GM18526 (cell line): ENCODE results near the gene IRX2.

Source experiments
- POLR2A ChIP-seq: IDR thresholded peaks from 3 replicates; pipeline ENCODE4 v1.6.1; 2011; ENCODE audit not compliant: insufficient read length; ENCODE audit errors: extremely low read depth

The IRX2 gene

GRCh38 chr5:2749514-2750025 is 1.9 kb downstream of the IRX2 start:
- no peak for TF ChIP-seq POLR2A

DNA sequence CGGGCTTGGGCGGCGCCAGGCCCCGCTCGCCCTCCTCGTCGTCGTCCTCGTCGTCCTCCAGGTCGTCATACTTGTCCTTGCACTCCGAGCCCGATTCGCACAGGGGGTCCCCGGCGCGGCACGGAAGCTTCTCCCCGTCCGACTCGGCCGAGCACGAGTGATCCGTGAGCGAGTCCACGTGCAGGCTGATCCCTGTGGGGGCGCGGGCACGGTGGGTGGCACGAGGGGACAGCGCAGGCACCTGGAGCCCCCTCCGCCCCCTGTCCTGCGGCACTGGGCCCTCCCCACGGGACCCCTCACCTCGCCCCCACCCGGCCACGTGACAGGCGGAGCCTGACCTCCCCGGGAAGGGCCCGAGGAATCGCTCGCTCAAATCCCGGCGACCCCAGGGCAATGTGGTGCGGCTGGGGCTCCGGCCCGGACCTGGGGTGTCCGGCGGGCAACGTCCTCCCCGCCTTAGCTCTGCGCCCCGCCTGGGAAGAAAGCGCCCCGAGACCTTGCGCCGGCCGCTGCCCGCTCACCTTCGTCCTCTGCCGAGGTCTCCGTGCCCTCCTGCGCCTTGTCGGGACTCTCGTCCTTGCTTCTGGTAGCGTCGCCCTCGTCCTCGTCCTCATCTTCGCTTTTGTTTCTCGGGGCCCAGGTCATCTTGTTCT is 2.5 kb downstream of the IRX2 start:
- TF ChIP-seq POLR2A, result no peak

- no peak for TF ChIP-seq POLR2A
These were observed 3.2 kb downstream of the IRX2 start for GRCh38 chr5:2748179-2748860.

GRCh38 chr5:2747363-2748162 is 3.9 kb downstream of the IRX2 start:
- no peak for TF ChIP-seq POLR2A

DNA sequence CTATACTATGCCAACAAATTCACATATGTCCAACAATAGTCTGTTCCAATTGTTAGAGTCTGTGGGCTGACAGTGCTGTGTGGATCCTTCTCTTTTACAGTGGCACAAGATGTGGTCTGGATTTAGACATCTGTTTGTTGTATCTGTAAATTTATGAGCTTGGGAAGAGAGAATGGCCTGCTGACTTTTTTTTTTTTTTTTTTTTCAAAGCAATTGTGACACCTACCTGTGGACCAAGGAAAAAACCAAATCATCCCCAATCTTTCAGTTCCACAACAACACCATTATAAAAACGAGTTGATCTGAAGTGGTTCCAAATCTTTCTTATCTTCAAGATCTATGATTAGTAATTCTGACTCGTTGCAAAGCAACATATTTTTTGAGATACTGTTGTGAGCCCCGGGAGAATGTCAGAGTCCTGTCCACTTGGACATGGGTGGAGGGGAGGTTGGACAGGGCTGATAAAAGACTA is 4.9 kb downstream of the IRX2 start:
- TF ChIP-seq POLR2A, result no peak

DNA sequence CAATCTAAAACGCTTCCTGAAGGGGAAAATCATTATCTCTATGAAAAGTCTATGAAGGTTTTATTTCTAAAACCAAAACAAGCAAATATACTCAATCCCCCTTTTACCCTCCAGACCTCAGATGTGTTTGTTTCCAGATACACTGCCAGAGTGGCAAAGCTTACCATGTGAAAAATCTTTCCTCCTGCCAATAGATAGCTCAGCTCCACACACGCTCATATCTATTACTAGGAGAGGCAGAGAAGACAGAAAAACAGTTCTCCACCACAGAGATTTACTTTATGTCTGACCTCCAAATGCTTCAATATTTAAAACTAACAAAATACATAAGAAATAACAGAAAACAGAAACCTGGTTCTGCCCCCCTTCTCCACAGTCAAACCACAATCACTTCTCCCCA is 7.0 kb downstream of the IRX2 start:
- no peak for TF ChIP-seq POLR2A

DNA sequence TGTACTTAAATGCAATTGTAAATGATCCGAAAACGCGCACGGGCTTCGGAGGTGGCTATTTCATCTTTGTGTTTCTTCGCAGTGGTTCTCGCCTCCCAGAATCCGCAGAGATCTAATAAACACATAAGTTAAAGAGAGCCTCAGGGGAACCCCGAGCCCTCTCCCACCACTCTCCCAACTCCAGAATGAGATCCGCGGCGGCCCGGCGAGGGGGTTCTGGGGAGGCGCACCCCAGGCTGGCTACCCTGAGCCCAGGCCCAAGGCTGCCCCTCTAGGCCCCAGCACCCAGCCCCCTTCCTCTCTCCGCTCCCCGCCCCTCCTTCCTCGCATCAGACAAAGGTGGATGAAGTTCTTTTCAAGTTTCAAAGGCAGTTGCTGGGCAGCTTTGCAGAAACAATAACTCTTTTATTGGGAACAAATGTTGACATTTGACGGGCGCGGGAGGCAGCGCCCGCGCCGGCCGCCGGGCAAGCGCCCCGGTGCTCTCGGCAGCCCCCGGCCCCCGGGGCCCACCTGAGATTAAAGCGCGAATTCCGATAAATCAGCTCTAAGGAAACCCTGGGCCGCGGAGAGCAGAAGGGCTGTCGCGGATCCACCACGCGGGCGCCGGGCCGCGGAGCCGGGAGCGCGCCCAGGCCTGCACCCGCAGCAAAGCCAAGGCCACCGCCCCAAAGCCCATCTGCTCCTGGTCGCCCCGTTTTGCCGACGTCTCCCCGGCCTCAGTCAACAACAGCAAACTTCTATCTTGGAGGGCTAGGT is 8.4 kb downstream of the IRX2 start:
- no peak for TF ChIP-seq POLR2A

DNA sequence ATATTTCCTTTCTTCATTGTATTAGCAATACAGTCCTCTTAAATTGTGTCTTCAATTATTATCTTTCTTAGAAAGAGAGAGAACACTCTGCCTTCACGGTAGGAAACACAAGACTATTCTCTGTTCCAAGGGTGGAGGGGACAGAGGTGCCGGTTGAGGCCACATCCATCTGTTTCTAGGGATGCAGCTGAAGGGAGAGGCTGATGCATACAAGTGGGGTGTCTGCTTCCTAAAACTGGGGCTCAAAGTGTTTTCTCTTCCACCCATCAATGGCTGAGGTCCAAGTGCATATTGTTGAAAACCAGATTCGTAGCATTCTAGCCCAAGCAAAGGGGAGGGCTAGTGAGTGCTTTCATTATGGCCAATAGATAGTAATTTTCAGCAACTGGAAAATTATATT is 9.5 kb downstream of the IRX2 start:
- TF ChIP-seq POLR2A, result no peak

GRCh38 chr5:2740876-2741555 is 10.5 kb downstream of the IRX2 start:
- no peak for TF ChIP-seq POLR2A

DNA sequence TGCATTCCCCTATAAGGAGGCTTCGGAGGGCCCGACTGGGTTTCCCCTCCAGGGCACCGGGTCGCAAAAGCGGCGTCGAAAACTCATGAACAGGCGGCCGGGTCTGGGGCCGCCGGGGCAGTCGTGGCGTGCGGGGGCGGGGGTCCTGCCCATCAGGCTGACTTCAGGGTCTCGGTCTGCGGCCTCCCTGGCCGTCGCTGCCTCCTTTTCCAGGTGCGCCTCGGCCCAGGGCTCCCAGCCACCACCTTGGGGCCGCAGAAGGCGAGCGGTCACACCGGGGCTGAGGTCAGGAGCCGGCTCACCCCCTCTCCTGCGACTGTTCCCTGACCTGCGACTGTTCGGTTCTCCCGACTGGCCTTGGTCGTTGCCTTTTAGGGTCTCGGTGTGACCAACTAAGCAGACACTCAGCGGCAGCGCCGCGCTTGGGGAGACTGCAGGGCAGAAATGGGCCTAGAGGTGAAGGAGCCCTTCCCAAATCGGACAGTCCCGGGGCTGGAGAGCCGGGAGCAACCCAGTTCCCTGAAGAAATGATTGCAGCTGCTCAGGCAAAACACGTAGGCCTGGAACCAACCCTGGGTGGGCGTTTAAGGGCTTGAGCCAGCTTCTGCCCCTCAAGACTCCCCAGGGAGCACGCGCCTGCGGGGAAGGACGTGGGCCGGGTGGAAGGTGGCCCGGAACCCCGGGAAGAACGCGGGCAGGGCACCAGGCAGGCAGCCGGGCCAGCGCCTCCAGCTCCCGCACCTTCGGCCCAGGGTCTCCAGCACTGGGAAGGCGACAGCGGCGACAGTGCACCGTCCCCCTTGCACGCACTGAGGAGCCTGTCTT is 11.2 kb downstream of the IRX2 start:
- TF ChIP-seq POLR2A, result no peak

DNA sequence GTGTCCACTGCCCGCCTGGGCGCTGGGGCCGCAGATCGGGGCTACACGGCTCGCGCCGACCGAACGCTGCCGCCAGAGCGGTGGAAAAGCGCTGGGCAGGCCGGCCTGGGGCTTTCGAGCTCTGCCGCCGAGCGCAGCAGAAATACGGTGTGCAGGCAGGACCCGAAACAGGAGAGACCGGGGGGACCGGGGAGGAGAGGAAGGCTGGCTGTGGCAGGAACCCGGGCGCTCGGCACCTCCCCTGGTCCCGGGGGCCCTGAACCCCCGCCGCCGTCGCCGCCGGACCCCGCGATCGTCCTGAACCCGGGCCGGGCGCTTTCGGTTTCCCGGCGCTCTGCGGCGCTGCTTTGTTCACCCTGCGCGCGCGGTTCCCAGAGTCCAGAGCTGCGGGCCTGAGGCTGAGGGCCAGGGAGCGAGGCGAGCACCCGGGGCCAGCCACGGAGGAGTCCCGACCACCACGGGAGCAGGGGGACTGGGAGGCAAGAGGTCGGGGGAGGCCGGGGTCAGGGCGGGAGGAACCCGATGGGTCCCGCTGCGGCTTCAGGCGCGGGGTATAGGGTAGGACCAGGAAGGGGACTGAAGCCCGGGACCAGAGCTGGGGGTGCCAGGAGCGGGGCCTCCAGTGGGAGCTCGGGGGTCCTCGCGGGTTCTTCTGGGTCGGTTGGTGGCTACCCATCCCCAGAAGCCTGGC is 12.0 kb downstream of the IRX2 start:
- TF ChIP-seq POLR2A, result no peak

- no peak for TF ChIP-seq POLR2A
These were observed 12.6 kb downstream of the IRX2 start for GRCh38 chr5:2738700-2739359.
